ENCODE data around the gene SLC44A5.
"Not testable (repeated sequence)": the region's sequence is repeated elsewhere in the genome, so short reads cannot be mapped to it uniquely, and the experiment has no call there.

Gene SLC44A5

DNA sequence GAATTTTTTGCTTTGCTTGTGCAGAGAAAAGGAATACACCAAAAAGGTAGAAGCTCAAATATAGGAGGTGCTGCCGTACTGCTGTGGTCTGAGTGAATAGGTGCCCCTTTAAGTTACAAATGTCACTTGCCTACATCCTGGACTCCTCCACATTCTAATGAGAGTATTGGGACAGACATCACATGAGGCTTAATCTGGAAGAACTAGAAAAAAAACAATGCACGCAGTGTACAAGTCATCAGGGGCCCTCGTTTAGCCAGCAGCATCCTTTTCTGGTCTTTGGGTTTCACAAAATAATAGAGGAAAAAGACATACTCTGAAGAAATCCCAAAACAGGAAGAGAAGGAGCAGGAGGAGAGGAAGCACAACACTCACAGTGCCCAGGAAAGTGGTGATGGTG is 89.3 kb downstream of the SLC44A5 start:
- no peak for DNase-seq (ENCODE audit: low read depth in 2 of 2)

DNA sequence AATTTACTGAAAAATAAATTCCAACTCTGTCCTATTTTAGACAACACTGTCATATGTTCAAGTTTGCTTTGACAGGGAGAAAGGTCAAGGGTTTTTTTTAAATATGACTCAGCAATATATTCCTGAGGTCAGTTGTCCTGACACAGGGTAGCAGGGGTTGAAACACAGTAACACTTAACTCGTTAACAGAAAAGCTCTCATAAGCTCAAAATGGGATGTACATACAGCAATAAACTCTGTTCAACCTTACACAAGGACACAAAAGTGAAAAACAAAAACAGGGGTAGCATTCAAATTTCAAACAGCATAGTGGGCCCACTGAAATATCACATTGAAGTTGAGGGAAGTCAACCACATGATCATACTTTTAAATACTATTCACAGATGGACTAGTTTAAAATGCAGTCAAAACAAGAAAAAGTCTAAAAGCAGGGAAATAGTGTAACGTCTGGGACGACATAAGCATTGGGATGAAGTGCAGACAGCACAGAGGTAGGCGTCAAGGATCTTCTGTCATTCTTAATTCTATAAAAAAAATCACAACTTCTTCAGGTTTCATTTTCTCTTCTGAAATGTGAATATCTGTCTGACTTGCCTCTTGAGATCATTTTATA is 89.9 kb downstream of the SLC44A5 start:
- DNase-seq (ENCODE audit: low read depth in 2 of 2) = no peak

GRCh38 chr1:75519651-75520427 is 91.1 kb downstream of the SLC44A5 start:
- no peak for DNase-seq (ENCODE audit: low read depth in 2 of 2)

GRCh38 chr1:75518686-75519085 is 92.2 kb downstream of the SLC44A5 start:
- no peak for DNase-seq (ENCODE audit: low read depth in 2 of 2)

DNA sequence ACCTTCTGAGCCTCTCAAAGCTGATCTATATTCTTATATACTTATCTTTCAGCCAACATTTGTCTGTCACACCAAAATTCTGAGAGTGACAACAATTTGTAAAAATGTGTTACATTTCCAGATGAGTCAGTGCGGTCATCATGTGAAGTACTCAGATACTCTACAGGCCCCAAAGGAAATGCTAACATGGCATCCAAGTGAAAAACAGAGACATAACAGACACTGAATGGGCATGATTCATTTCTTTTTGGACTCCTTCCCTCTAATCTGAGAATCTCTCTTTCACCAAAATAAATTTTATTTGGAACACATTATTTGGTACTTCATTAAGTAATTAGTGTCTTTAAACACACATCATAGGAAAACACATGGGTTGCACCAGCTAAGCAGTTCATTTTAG is 96.6 kb downstream of the SLC44A5 start:
- no peak for DNase-seq (ENCODE audit: low read depth in 2 of 2)

- DNase-seq (ENCODE audit: low read depth in 2 of 2) = no peak
These were observed 103.9 kb downstream of the SLC44A5 start for GRCh38 chr1:75506976-75507375.

DNA sequence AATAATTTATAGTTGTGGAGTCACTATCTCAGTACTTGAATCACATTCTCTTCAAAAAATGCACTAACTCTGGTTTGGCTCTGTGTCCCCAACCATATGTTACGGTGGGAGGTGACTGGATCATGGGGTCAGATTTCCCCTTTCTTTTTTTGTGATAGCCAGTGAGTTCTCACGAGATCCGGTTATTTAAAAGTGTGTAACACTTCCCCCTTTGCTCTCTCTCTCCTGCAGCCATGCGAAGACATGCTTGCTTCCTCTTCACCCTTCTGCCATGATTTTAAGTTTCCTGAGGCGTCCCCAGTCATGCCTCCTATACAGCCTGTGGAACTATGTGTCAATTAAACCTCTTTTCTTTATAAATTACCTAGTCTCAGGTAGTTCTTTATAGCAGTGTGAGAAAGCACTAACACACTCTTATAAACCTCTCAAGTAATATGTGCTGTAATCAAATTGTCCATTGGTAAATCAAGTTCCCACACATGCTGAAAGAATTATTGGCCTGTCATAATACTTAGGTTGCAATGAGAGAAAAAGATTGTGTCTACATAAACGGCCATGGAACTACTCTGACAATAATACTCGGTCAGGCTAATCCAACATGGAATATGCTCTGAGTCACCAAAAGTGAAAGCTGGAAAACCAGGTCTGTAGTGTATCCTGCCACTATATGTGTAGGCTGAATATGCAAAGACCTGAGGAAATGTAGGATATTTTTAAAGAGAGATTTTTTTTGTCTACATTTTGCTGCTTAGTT is 107.5 kb downstream of the SLC44A5 start:
- no peak for DNase-seq (ENCODE audit: low read depth in 2 of 2)

DNA sequence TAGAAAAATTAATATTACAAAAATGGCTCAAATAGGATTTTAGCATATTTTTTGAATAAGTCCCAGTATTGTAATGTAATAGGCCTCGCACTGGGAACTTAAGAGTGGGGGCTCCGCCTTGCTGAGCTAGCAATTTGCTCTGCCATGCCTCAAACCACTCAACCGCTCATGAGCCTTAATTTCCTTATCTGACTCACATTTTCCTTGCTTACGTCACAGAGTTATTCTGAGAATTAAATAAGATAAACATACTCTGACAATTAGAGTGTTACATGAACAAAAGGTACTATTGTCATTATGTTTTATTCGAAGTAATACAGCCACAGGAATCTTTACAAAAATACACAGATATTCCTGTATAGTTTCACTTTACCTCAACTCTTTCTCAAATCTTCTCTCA is 108.1 kb downstream of the SLC44A5 start:
- no peak for DNase-seq (ENCODE audit: low read depth in 2 of 2)

GRCh38 chr1:75501577-75502295 is 109.2 kb downstream of the SLC44A5 start:
- no peak for DNase-seq (ENCODE audit: low read depth in 2 of 2)

- no peak for DNase-seq (ENCODE audit: low read depth in 2 of 2)
These were observed 118.9 kb downstream of the SLC44A5 start for GRCh38 chr1:75492011-75492410.

DNA sequence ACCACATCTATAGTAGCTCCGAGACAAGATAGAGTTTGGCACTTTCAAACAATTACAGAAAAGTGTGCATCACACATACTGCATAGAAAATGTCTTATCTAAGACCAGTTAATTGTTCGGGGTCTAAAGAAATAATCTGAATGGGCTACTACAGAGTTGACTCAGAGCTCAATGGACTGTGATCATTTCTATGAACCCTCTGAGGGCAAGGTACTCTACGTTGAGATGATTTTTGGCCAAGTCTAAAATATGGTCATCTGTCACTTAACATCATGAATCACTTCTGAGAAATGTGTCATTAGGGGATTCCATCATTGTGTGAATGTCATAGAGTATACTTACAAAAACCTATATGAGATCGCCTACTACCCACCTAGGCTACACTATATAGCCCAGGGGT is 123.5 kb downstream of the SLC44A5 start:
- DNase-seq (ENCODE audit: low read depth in 2 of 2) = no peak

DNA sequence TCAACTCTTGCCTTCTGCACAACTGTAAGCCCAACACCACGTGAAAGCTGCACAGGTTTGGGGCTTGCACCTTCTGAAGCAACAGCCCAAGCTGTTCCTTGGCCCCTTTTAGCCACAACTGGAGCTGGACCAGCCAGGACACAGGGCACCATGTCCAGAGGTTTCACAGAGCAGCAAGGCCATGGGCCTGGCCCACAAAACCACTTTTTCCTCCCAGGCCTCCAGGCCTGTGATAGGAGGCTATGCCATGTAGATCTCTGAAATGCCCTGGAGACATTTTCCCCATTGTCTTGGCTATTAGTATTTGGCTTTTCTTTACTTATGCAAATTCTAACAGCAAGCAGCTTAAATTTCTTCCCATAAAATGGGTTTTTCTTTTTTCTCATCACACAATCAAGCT is 126.1 kb downstream of the SLC44A5 start:
- no peak for DNase-seq (ENCODE audit: low read depth in 2 of 2)

DNA sequence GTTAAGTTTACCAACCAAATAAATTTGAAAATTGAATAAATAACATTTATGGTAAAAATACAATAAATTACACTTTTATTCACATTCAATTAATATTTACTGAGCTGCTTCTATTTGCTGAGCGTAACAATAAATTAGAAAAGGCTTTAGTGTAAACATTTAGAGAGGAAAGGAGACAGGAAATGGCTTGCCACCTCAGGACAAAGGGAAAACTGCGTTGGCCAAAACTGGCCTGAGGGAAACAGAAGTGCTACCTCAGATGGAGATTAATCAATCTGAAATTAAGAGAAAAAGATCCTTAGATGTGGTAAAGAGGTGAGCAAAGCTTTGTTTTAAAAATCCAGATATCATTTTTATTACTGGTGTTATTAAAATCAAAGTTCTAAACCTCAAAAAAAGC is 128.0 kb downstream of the SLC44A5 start:
- DNase-seq (ENCODE audit: low read depth in 2 of 2) = no peak

DNA sequence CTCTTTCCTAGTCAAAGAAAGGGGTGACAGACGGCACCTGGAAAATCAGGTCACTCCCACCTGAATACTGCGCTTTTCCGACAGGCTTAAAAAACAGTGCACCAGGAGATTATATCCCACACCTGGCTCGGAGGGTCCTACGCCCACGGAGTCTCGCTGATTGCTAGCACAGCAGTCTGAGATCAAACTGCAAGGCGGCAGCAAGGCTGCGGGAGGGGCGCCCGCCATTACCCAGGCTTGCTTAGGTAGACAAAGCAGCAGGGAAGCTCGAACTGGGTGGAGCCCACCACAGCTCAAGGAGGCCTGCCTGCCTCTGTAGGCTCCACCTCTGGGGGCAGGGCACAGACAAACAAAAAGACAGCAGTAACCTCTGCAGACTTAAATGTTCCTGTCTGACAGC is 134.4 kb downstream of the SLC44A5 start:
- DNase-seq (ENCODE audit: low read depth in 2 of 2) = not testable (repeated sequence)

- DNase-seq (ENCODE audit: low read depth in 2 of 2) = no peak
These were observed 135.2 kb downstream of the SLC44A5 start for GRCh38 chr1:75475696-75476095.

DNA sequence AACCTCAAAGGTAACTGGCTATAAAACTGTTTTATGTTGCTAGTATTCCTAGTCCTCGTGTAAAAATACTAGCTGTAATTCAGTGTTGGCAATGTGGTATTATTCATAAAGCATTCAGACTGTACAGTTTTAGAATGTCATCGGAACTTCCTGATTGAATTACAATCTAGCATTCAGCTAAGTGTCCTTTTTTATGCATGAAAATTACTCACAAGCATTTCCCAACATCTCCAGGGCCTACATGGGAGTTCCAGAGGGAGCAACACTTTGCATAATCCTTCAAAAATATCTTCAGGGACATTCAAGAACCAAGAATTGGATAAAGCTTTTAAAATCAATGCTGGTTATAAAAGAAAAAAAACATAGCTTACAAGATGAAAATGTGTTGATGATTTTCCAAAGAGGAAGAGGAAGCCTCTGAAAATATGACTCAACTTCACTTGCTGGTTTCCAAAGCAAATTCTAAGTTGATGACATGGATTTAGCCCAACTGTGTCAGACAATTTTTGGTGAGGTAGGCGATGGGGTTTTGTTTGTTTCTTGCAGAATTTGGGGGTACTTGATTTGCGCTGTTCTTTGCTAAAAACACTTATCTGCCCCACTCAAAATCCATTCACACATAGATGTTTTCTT is 137.8 kb downstream of the SLC44A5 start:
- no peak for DNase-seq (ENCODE audit: low read depth in 2 of 2)

DNA sequence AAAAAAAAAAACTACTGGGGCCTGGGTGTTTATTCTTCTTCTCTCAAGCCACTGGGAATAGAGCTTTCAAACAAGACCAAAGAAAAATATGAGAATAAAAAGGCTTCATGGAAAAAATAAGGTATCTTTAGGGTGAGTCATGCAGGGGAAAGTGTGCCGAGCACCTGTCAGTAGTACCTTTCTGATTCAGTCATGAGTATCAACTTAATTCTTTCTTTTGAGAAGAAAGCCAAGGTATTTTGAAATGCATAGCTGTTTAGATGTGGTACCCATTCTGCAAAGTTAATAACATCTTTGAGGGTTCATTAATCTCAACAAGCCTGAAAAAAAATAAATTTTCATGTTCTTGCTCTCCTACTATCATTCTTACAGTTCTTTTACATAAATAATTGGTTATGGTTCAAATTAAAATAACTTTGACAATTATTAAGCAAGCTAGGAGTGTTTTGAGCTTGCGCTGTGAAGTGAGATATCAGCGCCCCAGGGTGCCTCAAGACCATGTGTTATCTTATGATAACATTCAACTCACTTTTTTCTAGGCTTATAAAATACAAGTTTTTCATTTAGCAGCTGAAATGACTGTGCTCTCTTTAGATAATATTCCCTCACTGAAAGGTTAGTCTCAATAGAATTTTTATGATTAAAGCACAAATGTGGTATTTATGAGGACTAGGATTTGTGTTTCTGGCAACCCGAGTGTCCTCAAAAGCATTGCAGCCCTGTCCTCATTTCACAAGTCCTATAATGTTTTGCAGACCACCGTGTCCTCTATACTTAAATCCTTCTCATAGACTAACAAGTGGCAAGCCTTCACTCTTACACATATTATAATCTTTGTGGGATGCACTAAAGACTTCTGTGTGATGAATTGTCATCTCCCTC is 138.6 kb downstream of the SLC44A5 start:
- DNase-seq (ENCODE audit: low read depth in 2 of 2) = no peak

- DNase-seq (ENCODE audit: low read depth in 2 of 2) = no peak
These were observed 139.7 kb downstream of the SLC44A5 start for GRCh38 chr1:75471252-75471651.

- no peak for DNase-seq (ENCODE audit: low read depth in 2 of 2)
These were observed 140.5 kb downstream of the SLC44A5 start for GRCh38 chr1:75470448-75470847.

- DNase-seq (ENCODE audit: low read depth in 2 of 2) = no peak
These were observed 141.2 kb downstream of the SLC44A5 start for GRCh38 chr1:75469586-75470173.
